Heart right ventricle (tissue), 16 donors: ENCODE data around the gene EHBP1. TPM values are rescaled to one million over a fixed set of nuclear protein-coding genes. Genes with fewer than 3 reads are reported as not detected.

ENCODE experiments used
- ATAC-seq, 8 donors: fragments of 200-7000 bp; cut with Tn5 transposase; one replicate each; pipeline ENCODE4 v1.9.1; 2020; ENCODE audit warnings: mild to moderate bottlenecking in 8 of 8, moderate library complexity in 8 of 8, moderate number of reproducible peaks in 1 of 8
- DNase-seq, 2 donors: peaks; one replicate each; pipeline ENCODE4 v3.0.0-alpha.2; 2020
- H3K27ac ChIP-seq, 10 donors: fragments of 200-600 bp; sonication (generic) in 2 of 10; one replicate each; pipeline versions ENCODE4 v1.5.0 to v1.8.0; 2020 to 2022; ENCODE audit warnings: mild to moderate bottlenecking in 3 of 10
- H3K27me3 ChIP-seq, 7 donors: fragments of 200-600 bp; one replicate each; pipeline ENCODE4 v1.8.0; 2021 to 2022; ENCODE audit warnings: mild to moderate bottlenecking in 2 of 7
- H3K36me3 ChIP-seq, 9 donors: fragments of 200-600 bp; sonication (generic) in 1 of 9; one replicate each; pipeline versions ENCODE4 v1.5.0 to v1.8.0; 2020 to 2022; ENCODE audit warnings: mild to moderate bottlenecking in 2 of 9
- H3K4me1 ChIP-seq, 9 donors: fragments of 200-600 bp; sonication (generic) in 1 of 9; one replicate each; pipeline versions ENCODE4 v1.5.0 to v1.8.0; 2020 to 2022; ENCODE audit warnings: mild to moderate bottlenecking in 4 of 9
- H3K4me3 ChIP-seq, 10 donors: fragments of 200-600 bp; sonication (generic) in 2 of 10; one replicate each; pipeline versions ENCODE4 v1.5.0 to v1.8.0; 2020 to 2022; ENCODE audit warnings: mild to moderate bottlenecking in 7 of 10, moderate library complexity in 2 of 10
- H3K9me3 ChIP-seq, 11 donors: fragments of 200-600 bp in 10 of 11; sonication (generic) in 2 of 11; one replicate each; pipeline versions ENCODE4 v1.5.0 to v1.8.0; 2013 to 2022; ENCODE audit warnings: mild to moderate bottlenecking in 2 of 11, control low read depth in 1 of 11, moderate library complexity in 1 of 11
- WGBS, 2 donors: extraction: QIAGEN DNeasy Blood & Tissue Kit; methylation state at CpG; one replicate each; pipeline ENCODE4 v1.1.7; 2013; ENCODE audit warnings: inconsistent platforms in 1 of 2; 5-methylcytosine and 5-hydroxymethylcytosine counted together
- intact Hi-C, 10 donors: fragments of 100-400 bp; cut with DNase I; formaldehyde crosslinking; loops; one replicate each; pipeline versions ENCODE4 v1.11.1 to v1.14.2; 2022
- polyA plus RNA-seq, 2 donors: library from polyadenylated mRNA; stranded (reverse); fragments of 200-250 nt; gene quantifications; one replicate each; pipeline ENCODE4 v1.2.3, GENCODE V29; 2013
- total RNA-seq, 10 donors: library from RNA; stranded (reverse); fragmentation: NEBNext Ultra II Directional in 3 of 10; extraction: Animal tissue kit (Norgen Biotek cat#: 25700) in 3 of 10; gene quantifications; one replicate each; pipeline versions ENCODE4 v1.2.1 to v1.2.4, GENCODE V29; 2021 to 2023
- TF ChIP-seq, protein P1 (sequence below), 9 donors: fragments of 200-600 bp; sonication (generic) in 2 of 9; IDR thresholded peaks; one replicate each; pipeline versions ENCODE4 v1.5.0 to v1.8.0; 2021 to 2022; ENCODE audit warnings: antibody characterized with exemption in 9 of 9, mild to moderate bottlenecking in 5 of 9, moderate library complexity in 1 of 9
- donor health status: Arrhythmogenic right ventricular cardiomyopathy.
- donor health status: ischemic (EF 13 %, LVEDD 7.1; RV severe dilation, severe dysfunction).
- donor health status: healthy with polysubstance abuse.
- donor health status: DM: no; HTN: yes; CAD: no.
- donor health status: DM: no; HTN: no; CAD: no.
- donor health status: ischemic (EF 25% LVEDD 6.9; RV normal size, moderate dysfunction).
- donor health status: ischemic (EF 25% LVEDD 5.7; RV mildly dilated, moderate dysfunction).
- donor health status: healthy.
- donor health status: DM: yes; HTN: yes; CAD: no.
- donor health status: Ischemic cardiomyopathy.
- donor health status: ischemic (EF 35%, LVEDD 5.7; RV mildly dilated, moderate dysfunction).
- donor health status: nonischemic (EF 11% LVEDD 7.7; RV severe dilation, severe dysfunction).
- donor health status: DM: yes; HTN: yes; CAD: no.
- donor health status: PGD.
- donor health status: ischemic (EF 29% LVEDD 5.4; RV normal size, mild dysfunction).
- donor health status: nonischemic (EF 23%, LVEDD 6.1; RV moderate dilation, normal function).

Gene EHBP1
- total and polyA plus RNA-seq, 12 donors, result 7.8 to 26.1 (median 20.1) TPM

DNA sequence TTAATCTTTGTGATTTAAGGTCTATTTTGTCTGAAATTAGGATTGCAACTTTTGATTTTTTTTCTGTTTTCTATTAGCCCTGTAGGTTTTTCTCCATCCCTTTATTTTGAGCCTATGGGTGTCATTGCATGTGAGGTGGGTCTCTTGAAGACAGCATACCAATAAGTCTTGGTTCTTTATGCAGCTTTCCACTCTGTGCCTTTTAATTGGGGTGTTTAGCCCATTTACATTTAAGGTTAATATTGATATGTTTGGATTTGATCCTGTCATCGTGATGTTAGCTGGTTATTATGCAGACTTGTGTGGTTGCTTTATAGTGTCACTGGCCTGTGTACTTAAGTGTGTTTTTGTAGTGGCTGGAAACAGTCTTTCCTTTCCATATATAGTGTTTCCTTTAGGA lies 17.7 kb downstream of the EHBP1 start:
- WGBS, 2 donors, result 89 to 97% methylated on average over 1 of the region's 1 CpG
- intact Hi-C loops, result no loop called here
- no peak for DNase-seq
- Histone ChIP-seq H3K4me1 (peaks cover 0 to 13% (median 7%) of the 10 kb centered on the region in 9 donors), H3K27ac (no peak overlapping the region), H3K27me3 (no peaks in the 10 kb centered on the region), H3K4me3 (no peak overlapping the region), H3K36me3 (no peaks in the 10 kb centered on the region), H3K9me3 (peaks cover 0 to 22% (median 5%) of the 10 kb centered on the region in 11 donors)
- TF ChIP-seq, protein P1, sequence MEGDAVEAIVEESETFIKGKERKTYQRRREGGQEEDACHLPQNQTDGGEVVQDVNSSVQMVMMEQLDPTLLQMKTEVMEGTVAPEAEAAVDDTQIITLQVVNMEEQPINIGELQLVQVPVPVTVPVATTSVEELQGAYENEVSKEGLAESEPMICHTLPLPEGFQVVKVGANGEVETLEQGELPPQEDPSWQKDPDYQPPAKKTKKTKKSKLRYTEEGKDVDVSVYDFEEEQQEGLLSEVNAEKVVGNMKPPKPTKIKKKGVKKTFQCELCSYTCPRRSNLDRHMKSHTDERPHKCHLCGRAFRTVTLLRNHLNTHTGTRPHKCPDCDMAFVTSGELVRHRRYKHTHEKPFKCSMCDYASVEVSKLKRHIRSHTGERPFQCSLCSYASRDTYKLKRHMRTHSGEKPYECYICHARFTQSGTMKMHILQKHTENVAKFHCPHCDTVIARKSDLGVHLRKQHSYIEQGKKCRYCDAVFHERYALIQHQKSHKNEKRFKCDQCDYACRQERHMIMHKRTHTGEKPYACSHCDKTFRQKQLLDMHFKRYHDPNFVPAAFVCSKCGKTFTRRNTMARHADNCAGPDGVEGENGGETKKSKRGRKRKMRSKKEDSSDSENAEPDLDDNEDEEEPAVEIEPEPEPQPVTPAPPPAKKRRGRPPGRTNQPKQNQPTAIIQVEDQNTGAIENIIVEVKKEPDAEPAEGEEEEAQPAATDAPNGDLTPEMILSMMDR (IDR thresholded peaks at IDR 0.05), result no peak
- ATAC-seq, result no peak

- H3K27ac ChIP-seq, result no peak overlapping the region
- intact Hi-C loops, result no loop called here
- DNase-seq (no peak), ATAC-seq (no peak)
- no peaks in the 10 kb centered on the region for H3K27me3 ChIP-seq
- TF ChIP-seq, protein P1 (IDR thresholded peaks at IDR 0.05), result no peak
- peaks cover 0 to 22% (median 5%) of the 10 kb centered on the region in 11 donors for H3K9me3 ChIP-seq
- peaks cover 0 to 13% (median 7%) of the 10 kb centered on the region in 9 donors for H3K4me1 ChIP-seq
- WGBS, 2 donors, result 77 to 78% methylated on average over 2 of the region's 2 CpGs
- no peaks in the 10 kb centered on the region for H3K36me3 ChIP-seq
- no peak overlapping the region for H3K4me3 ChIP-seq
Observed at GRCh38 chr2:62724106-62724505, 18.6 kb downstream of the EHBP1 start.

DNA sequence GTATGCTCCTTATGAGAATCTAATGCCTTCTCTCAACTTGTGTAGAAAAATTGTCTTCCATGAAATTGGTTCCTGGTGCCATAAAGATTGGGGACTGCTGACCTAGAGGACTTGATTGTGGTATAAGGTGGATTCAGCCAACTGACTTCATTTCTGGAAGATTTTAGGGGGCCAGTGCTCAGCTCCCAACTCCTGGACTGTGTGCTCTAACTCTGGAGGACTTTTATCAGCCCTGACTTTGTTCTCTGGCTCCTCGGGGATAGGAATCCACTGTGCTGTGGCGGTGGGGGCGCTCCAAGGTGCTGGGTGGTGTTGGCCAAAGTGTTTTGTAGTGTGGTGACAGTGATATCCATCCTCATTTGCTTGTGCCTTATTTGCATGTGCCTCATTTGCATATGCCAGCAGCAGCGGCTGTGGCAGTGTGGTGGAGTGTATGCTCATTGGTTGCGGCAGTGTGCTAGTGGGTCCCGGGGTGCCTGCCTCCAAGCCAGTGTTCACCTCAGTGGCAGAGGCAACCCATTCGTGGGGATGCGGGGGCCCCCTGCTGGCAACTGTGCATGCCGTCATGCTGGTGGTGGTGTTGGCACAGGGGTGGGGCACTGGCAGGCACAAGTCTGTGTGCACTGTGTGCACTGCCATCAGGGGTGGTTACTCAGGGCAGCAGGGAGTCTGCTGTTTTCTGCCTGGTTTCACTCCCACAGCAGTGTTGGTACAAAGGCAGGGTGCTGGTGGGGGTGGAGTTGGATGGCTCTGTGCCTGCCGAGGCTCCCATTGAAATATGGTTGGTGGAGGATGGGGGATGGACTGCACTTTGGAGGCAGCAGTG lies 19.6 kb downstream of the EHBP1 start:
- intact Hi-C loops, result no loop called here
- WGBS, 2 donors, result 85 to 88% methylated on average over 10 of the region's 10 CpGs
- ATAC-seq, result peak in 3 of 8 donors; percentile 35 to 62 (median 53)
- Histone ChIP-seq H3K36me3 (no peaks in the 10 kb centered on the region), H3K27ac (no peak overlapping the region), H3K4me1 (peaks cover 0 to 13% (median 7%) of the 10 kb centered on the region in 9 donors), H3K9me3 (peaks cover 0 to 22% (median 5%) of the 10 kb centered on the region in 11 donors), H3K27me3 (no peaks in the 10 kb centered on the region), H3K4me3 (no peak overlapping the region)
- TF ChIP-seq, protein P1 (IDR thresholded peaks at IDR 0.05), result peak in 2 of 9 donors; percentile 18 to 21
- no peak for DNase-seq

- Histone ChIP-seq H3K36me3 (no peaks in the 10 kb centered on the region), H3K4me1 (peaks cover 0 to 13% (median 7%) of the 10 kb centered on the region in 9 donors), H3K27me3 (no peaks in the 10 kb centered on the region), H3K4me3 (no peak overlapping the region), H3K9me3 (peaks cover 0 to 23% (median 5%) of the 10 kb centered on the region in 11 donors), H3K27ac (no peak overlapping the region)
- DNase-seq (no peak), ATAC-seq (no peak)
- intact Hi-C loops, result no loop called here
- 96% methylated on average over 3 of the region's 3 CpGs for WGBS, 2 donors
- TF ChIP-seq, protein P1 (IDR thresholded peaks at IDR 0.05), result no peak
Observed at GRCh38 chr2:62725712-62726055, 20.2 kb downstream of the EHBP1 start.
